GM18508 (cell line): ENCODE results near the gene CDC34.
"Not testable (repeated sequence)": the region's sequence is repeated elsewhere in the genome, so short reads cannot be mapped to it uniquely, and the experiment has no call there.

Source experiments
- ATAC-seq: cut with Tn5 transposase; IDR thresholded peaks from one replicate; pipeline ENCODE4 v1.9.1; 2021; ENCODE audit warnings: moderate number of reproducible peaks; ENCODE audit not compliant: insufficient read depth, unreplicated experiment

The CDC34 gene

GRCh38 chr19:582497-583197 is 51.1 kb downstream of the CDC34 start:
- ATAC-seq, result no peak

GRCh38 chr19:583198-583967 is 51.8 kb downstream of the CDC34 start:
- no peak for ATAC-seq

GRCh38 chr19:583968-584239 is 52.3 kb downstream of the CDC34 start:
- no peak for ATAC-seq

- no peak for ATAC-seq
These were observed 52.9 kb downstream of the CDC34 start for GRCh38 chr19:584240-585001.

- ATAC-seq, result not testable (repeated sequence)
These were observed 53.6 kb downstream of the CDC34 start for GRCh38 chr19:585146-585545.

- ATAC-seq, result no peak
These were observed 54.1 kb downstream of the CDC34 start for GRCh38 chr19:585551-586110.

- ATAC-seq, result no peak
These were observed 56.7 kb downstream of the CDC34 start for GRCh38 chr19:588093-588740.

GRCh38 chr19:588741-589692 is 57.5 kb downstream of the CDC34 start:
- ATAC-seq, result no peak

- ATAC-seq, result no peak
These were observed 58.3 kb downstream of the CDC34 start, which contains the start of gene HCN2 for GRCh38 chr19:589693-590395. Gene HCN2 (plus strand): TSS chr19:589881. CDS start chr19:589946, 65 bp downstream.

- ATAC-seq, result no peak
These were observed 58.8 kb downstream of the CDC34 start for GRCh38 chr19:590396-590745.

- no peak for ATAC-seq
These were observed 59.2 kb downstream of the CDC34 start for GRCh38 chr19:590750-591098.

GRCh38 chr19:591099-591958 is 59.8 kb downstream of the CDC34 start:
- ATAC-seq, result no peak
